Loucy (cell line): Measurements from ENCODE around the gene WTIP.

ENCODE experiments used
- H2AFZ ChIP-seq: fragments of 200-600 bp; sonication (generic); 2 replicates; pipeline ENCODE4 v1.6.0; 2016; ENCODE audit warnings: antibody characterized with exemption, mild to moderate bottlenecking, low read length, moderate library complexity
- H3F3A ChIP-seq: fragments of 200-600 bp; 2 replicates; pipeline ENCODE4 v1.6.0; 2016; ENCODE audit warnings: antibody characterized with exemption, low read depth, mild to moderate bottlenecking
- H3K27me3 ChIP-seq: fragments of 200-600 bp; sonication (generic); 2 replicates; pipeline ENCODE4 v1.6.1; 2014; ENCODE audit warnings: low read length, mild to moderate bottlenecking; ENCODE audit not compliant: insufficient read depth, poor library complexity, severe bottlenecking
- H3K36me3 ChIP-seq: fragments of 200-600 bp; sonication (generic); 2 replicates; pipeline ENCODE4 v1.6.1; 2016; ENCODE audit warnings: low read length; ENCODE audit not compliant: insufficient read depth
- H3K4me1 ChIP-seq: fragments of 200-600 bp; sonication (generic); 2 replicates; pipeline ENCODE4 v1.5.1; 2014; ENCODE audit warnings: low read length, mild to moderate bottlenecking; ENCODE audit not compliant: insufficient read depth, poor library complexity, severe bottlenecking
- H3K4me2 ChIP-seq: fragments of 200-600 bp; sonication (generic); 2 replicates; pipeline ENCODE4 v1.6.0; 2014; ENCODE audit warnings: antibody characterized with exemption, low read length, low read depth, mild to moderate bottlenecking; ENCODE audit not compliant: poor library complexity, severe bottlenecking
- H3K4me3 ChIP-seq: fragments of 200-600 bp; sonication (generic); 2 replicates; pipeline ENCODE4 v1.5.1; 2014; ENCODE audit warnings: low read length, mild to moderate bottlenecking, mixed read lengths; ENCODE audit not compliant: poor library complexity, severe bottlenecking
- H3K79me2 ChIP-seq: fragments of 200-600 bp; sonication (generic); 2 replicates; pipeline ENCODE4 v1.6.1; 2014; ENCODE audit warnings: low read length; ENCODE audit not compliant: insufficient read depth
- H3K9ac ChIP-seq: fragments of 200-600 bp; sonication (generic); 2 replicates; pipeline ENCODE4 v1.6.0; 2014; ENCODE audit warnings: mild to moderate bottlenecking, low read depth, low read length, moderate library complexity; ENCODE audit not compliant: poor library complexity, severe bottlenecking
- H3K9me2 ChIP-seq: fragments of 200-600 bp; sonication (generic); replicated peaks from 2 replicates; pipeline ENCODE4 v1.6.1; 2016; ENCODE audit warnings: low read depth, low read length, mixed read lengths
- H3K9me3 ChIP-seq: fragments of 200-600 bp; sonication (generic); 2 replicates; pipeline ENCODE4 v1.6.1; 2014; ENCODE audit warnings: mild to moderate bottlenecking, antibody characterized with exemption, low read length, low read depth; ENCODE audit not compliant: insufficient read depth
- H4K20me1 ChIP-seq: fragments of 200-600 bp; sonication (generic); 2 replicates; pipeline ENCODE4 v1.6.0; 2014; ENCODE audit warnings: antibody characterized with exemption, low read length, mild to moderate bottlenecking; ENCODE audit not compliant: insufficient read depth, poor library complexity, severe bottlenecking
- EZH2phosphoT487 ChIP-seq: fragments of 200-600 bp; IDR thresholded peaks from 2 replicates; pipeline ENCODE4 v1.6.1; 2018; ENCODE audit warnings: antibody characterized with exemption, mild to moderate bottlenecking, moderate library complexity, borderline replicate concordance
- TF ChIP-seq, protein P1 (sequence below): fragments of 200-600 bp; sonication (generic); conservative IDR thresholded peaks from 2 replicates; pipeline ENCODE4 v1.5.1; 2014; ENCODE audit warnings: mild to moderate bottlenecking, antibody characterized with exemption, low read length

Gene WTIP

GRCh38 chr19:34525001-34525400 lies 43.4 kb downstream of the WTIP start:
- H3F3A ChIP-seq, result no peaks in the 10 kb centered on the region
- H3K9ac ChIP-seq, result no peak overlapping the region
- no peaks in the 10 kb centered on the region for H3K79me2 ChIP-seq
- no peaks in the 10 kb centered on the region for H3K9me2 ChIP-seq
- H3K9me3 ChIP-seq, result no peaks in the 10 kb centered on the region
- no peak overlapping the region for H3K4me2 ChIP-seq
- no peak overlapping the region for H3K4me3 ChIP-seq
- H2AFZ ChIP-seq, result no peak overlapping the region
- no peaks in the 10 kb centered on the region for H3K4me1 ChIP-seq
- H3K36me3 ChIP-seq, result no peaks in the 10 kb centered on the region
- no peaks in the 10 kb centered on the region for H3K27me3 ChIP-seq
- no peaks in the 10 kb centered on the region for H4K20me1 ChIP-seq
- no peak for TF ChIP-seq EZH2phosphoT487
- TF ChIP-seq, protein P1, sequence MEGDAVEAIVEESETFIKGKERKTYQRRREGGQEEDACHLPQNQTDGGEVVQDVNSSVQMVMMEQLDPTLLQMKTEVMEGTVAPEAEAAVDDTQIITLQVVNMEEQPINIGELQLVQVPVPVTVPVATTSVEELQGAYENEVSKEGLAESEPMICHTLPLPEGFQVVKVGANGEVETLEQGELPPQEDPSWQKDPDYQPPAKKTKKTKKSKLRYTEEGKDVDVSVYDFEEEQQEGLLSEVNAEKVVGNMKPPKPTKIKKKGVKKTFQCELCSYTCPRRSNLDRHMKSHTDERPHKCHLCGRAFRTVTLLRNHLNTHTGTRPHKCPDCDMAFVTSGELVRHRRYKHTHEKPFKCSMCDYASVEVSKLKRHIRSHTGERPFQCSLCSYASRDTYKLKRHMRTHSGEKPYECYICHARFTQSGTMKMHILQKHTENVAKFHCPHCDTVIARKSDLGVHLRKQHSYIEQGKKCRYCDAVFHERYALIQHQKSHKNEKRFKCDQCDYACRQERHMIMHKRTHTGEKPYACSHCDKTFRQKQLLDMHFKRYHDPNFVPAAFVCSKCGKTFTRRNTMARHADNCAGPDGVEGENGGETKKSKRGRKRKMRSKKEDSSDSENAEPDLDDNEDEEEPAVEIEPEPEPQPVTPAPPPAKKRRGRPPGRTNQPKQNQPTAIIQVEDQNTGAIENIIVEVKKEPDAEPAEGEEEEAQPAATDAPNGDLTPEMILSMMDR, result no peak

- H3K4me1 ChIP-seq, result no peaks in the 10 kb centered on the region
- TF ChIP-seq, protein P1, result no peak
- no peak for TF ChIP-seq EZH2phosphoT487
- H2AFZ ChIP-seq, result no peak overlapping the region
- no peaks in the 10 kb centered on the region for H3F3A ChIP-seq
- no peaks in the 10 kb centered on the region for H3K27me3 ChIP-seq
- no peaks in the 10 kb centered on the region for H3K36me3 ChIP-seq
- H3K4me2 ChIP-seq, result no peak overlapping the region
- H3K9ac ChIP-seq, result no peak overlapping the region
- H3K9me3 ChIP-seq, result no peaks in the 10 kb centered on the region
- no peaks in the 10 kb centered on the region for H3K79me2 ChIP-seq
- H3K9me2 ChIP-seq, result no peaks in the 10 kb centered on the region
- H3K4me3 ChIP-seq, result no peak overlapping the region
- no peaks in the 10 kb centered on the region for H4K20me1 ChIP-seq
Measured at GRCh38 chr19:34534206-34534605, 52.6 kb downstream of the WTIP start.

- Histone ChIP-seq H4K20me1 (no peaks in the 10 kb centered on the region), H3K9me3 (no peaks in the 10 kb centered on the region), H3K9ac (no peak overlapping the region), H3K4me1 (no peaks in the 10 kb centered on the region), H3K79me2 (no peaks in the 10 kb centered on the region), H3K4me3 (no peak overlapping the region), H2AFZ (no peak overlapping the region), H3K27me3 (no peaks in the 10 kb centered on the region), H3F3A (no peaks in the 10 kb centered on the region), H3K36me3 (no peaks in the 10 kb centered on the region), H3K4me2 (no peak overlapping the region), H3K9me2 (no peaks in the 10 kb centered on the region)
- no peak for TF ChIP-seq EZH2phosphoT487
- TF ChIP-seq, protein P1, result no peak
Measured at GRCh38 chr19:34539396-34539795, 57.8 kb downstream of the WTIP start.
